Keratinocyte (primary cell): ENCODE measurements around the gene P3R3URF. TPM values are rescaled to one million over a fixed set of nuclear protein-coding genes. Genes with fewer than 3 reads are reported as not detected.

Experiments
- DNase-seq: peaks from one replicate; pipeline ENCODE4 v3.0.0-alpha.2; 2011; ENCODE audit warnings: low read depth, missing footprints, low spot score
- FAIRE-seq: peaks from 2 replicates; lab custom pipeline; 2011; peaks lifted over from hg19 to GRCh38; lab: Jason Lieb, UNC
- H2AFZ ChIP-seq: 2 replicates; pipeline ENCODE4 v1.6.0; 2012; ENCODE audit warnings: low read length, control low read depth, inconsistent platforms; ENCODE audit not compliant: control insufficient read depth
- H3K27ac ChIP-seq: 2 replicates; pipeline ENCODE4 v1.5.1; 2011; ENCODE audit warnings: low read length; ENCODE audit not compliant: control insufficient read depth, insufficient read depth
- H3K27me3 ChIP-seq: 3 replicates; pipeline ENCODE4 v1.6.0; 2011; ENCODE audit warnings: low read length; ENCODE audit not compliant: control insufficient read depth, insufficient read depth; ENCODE audit errors: extremely low read depth
- H3K36me3 ChIP-seq, 2 experiments: 2 replicates in 1 of 2; 3 replicates in 1 of 2; pipeline ENCODE4 v1.5.1; 2011; ENCODE audit warnings: low read length in 2 of 2, mild to moderate bottlenecking in 1 of 2; ENCODE audit not compliant: control insufficient read depth in 2 of 2, insufficient read depth in 2 of 2; ENCODE audit errors: extremely low read depth in 1 of 2
- H3K4me1 ChIP-seq: 3 replicates; pipeline ENCODE4 v1.5.1; 2011; ENCODE audit warnings: low read length; ENCODE audit not compliant: control insufficient read depth, insufficient read depth; ENCODE audit errors: extremely low read depth
- H3K4me2 ChIP-seq: 3 replicates; pipeline ENCODE4 v1.6.0; 2011; ENCODE audit warnings: low read depth, low read length; ENCODE audit not compliant: control insufficient read depth, insufficient read depth; ENCODE audit errors: extremely low read depth
- H3K4me3 ChIP-seq, 3 experiments: fragments of 200-600 bp in 1 of 3; sonication (generic) in 1 of 3; 2 replicates in 2 of 3; 3 replicates in 1 of 3; pipeline ENCODE4 v1.5.1; 2011 to 2016; ENCODE audit warnings: low read length in 3 of 3, mild to moderate bottlenecking in 3 of 3, control low read depth in 2 of 3, inconsistent platforms in 1 of 3, low read depth in 1 of 3, mixed read lengths in 1 of 3, mixed run types in 1 of 3, moderate library complexity in 1 of 3; ENCODE audit not compliant: control insufficient read depth in 2 of 3, insufficient read depth in 2 of 3; ENCODE audit errors: extremely low read depth in 1 of 3
- H3K79me2 ChIP-seq: 2 replicates; pipeline ENCODE4 v1.6.0; 2012; ENCODE audit warnings: low read length; ENCODE audit not compliant: control insufficient read depth, insufficient read depth
- H3K9ac ChIP-seq: 3 replicates; pipeline ENCODE4 v1.6.0; 2011; ENCODE audit warnings: low read length; ENCODE audit not compliant: control insufficient read depth, insufficient read depth; ENCODE audit errors: extremely low read depth
- H3K9me1 ChIP-seq: 3 replicates; pipeline ENCODE4 v1.6.0; 2011; ENCODE audit warnings: low read length; ENCODE audit not compliant: control insufficient read depth, insufficient read depth; ENCODE audit errors: extremely low read depth
- H3K9me3 ChIP-seq: 2 replicates; pipeline ENCODE4 v1.5.1; 2012; ENCODE audit warnings: low read depth, low read length; ENCODE audit not compliant: control insufficient read depth
- H4K20me1 ChIP-seq: 3 replicates; pipeline ENCODE4 v1.6.0; 2011; ENCODE audit warnings: low read length; ENCODE audit not compliant: control insufficient read depth, insufficient read depth; ENCODE audit errors: extremely low read depth
- EZH2 ChIP-seq: IDR thresholded peaks from one replicate; pipeline ENCODE4 v1.6.1; 2012; ENCODE audit warnings: inconsistent platforms, mild to moderate bottlenecking, low read length, moderate library complexity
- dilution Hi-C: fragments of 300-500 bp; cut with MboI; formaldehyde crosslinking; loops from one replicate; pipeline ENCODE4 v1.7.0; 2020; ENCODE audit warnings: low sequenced_read_pairs; ENCODE audit not compliant: extremely low pct_ligation_motif_present
- polyA plus RNA-seq, 5 experiments: library from polyadenylated mRNA; depleted of rRNA in 3 of 5; stranded (reverse) in 3 of 5; stranded (forward) in 1 of 5; unstranded in 1 of 5; fragments of >200 nt; gene quantifications; 1 replicate in 1 of 5; 2 replicates in 3 of 5; 3 replicates in 1 of 5; pipeline versions ENCODE4 v1.2.1 to v1.2.3, GENCODE V29; 2011 to 2012; ENCODE audit warnings: missing spikeins in 2 of 5, low read depth in 1 of 5, low replicate concordance in 1 of 5
- TF ChIP-seq, protein P1 (sequence below), 3 experiments: IDR thresholded peaks in 1 of 3; conservative IDR thresholded peaks in 1 of 3; optimal IDR thresholded peaks in 1 of 3; 2 replicates in 2 of 3; 3 replicates in 1 of 3; pipeline versions ENCODE3 to v1.5.1; 2011; ENCODE audit warnings: low read length in 3 of 3, mild to moderate bottlenecking in 3 of 3, moderate library complexity in 2 of 3, control low read depth in 1 of 3, inconsistent platforms in 1 of 3; ENCODE audit not compliant: insufficient read depth in 2 of 3; ENCODE audit errors: extremely low read depth in 1 of 3

Gene P3R3URF
- polyA plus RNA-seq, 1 donor (not counting 4 experiments of a cell fraction or from before 2014, with no cell fraction given): not detected

DNA sequence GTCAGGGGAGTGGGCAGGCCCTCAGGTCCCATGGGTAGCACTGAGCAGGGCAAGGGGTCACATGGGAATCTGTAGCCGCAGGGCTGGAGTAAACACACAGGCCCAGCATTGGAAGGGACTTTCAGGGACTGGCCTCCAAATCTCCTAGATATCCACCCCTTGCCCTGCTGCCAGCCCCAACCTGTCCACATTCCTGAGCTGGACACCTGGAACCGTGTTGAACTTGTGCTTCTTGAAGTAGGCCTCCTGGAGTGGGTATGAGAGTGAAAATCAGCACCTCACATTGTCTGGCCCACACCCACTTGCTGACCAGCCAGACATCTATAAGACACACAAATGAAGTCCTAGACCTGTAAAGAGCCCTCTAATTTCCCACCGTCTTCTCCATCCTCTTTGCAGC, 14.3 kb upstream of the P3R3URF start:
- DNase-seq (no peak), FAIRE-seq (peak; percentile 67)
- no peak overlapping the region for H2AFZ ChIP-seq
- no peak overlapping the region for H3K4me2 ChIP-seq
- H3K4me1 ChIP-seq: peaks cover 28% of the 10 kb centered on the region
- no peaks in the 10 kb centered on the region for H3K9me3 ChIP-seq
- TF ChIP-seq, protein P1, sequence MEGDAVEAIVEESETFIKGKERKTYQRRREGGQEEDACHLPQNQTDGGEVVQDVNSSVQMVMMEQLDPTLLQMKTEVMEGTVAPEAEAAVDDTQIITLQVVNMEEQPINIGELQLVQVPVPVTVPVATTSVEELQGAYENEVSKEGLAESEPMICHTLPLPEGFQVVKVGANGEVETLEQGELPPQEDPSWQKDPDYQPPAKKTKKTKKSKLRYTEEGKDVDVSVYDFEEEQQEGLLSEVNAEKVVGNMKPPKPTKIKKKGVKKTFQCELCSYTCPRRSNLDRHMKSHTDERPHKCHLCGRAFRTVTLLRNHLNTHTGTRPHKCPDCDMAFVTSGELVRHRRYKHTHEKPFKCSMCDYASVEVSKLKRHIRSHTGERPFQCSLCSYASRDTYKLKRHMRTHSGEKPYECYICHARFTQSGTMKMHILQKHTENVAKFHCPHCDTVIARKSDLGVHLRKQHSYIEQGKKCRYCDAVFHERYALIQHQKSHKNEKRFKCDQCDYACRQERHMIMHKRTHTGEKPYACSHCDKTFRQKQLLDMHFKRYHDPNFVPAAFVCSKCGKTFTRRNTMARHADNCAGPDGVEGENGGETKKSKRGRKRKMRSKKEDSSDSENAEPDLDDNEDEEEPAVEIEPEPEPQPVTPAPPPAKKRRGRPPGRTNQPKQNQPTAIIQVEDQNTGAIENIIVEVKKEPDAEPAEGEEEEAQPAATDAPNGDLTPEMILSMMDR (optimal IDR thresholded peaks at IDR 0.05 in 1 of 3, IDR thresholded peaks at IDR 0.05 in 1 of 3, conservative IDR thresholded peaks at IDR 0.05 in 1 of 3; ENCODE audit: extremely low read depth in 1 of 3, insufficient read depth in 2 of 3, low read length in 3 of 3): no peak
- no peak for TF ChIP-seq EZH2
- peaks cover 4% of the 10 kb centered on the region for H3K9me1 ChIP-seq
- dilution Hi-C loops: loop anchor here (25.0 kb wide), 1 partner anchor 153 kb away; no protein-coding TSS in a partner anchor
- H3K27me3 ChIP-seq: no peaks in the 10 kb centered on the region
- no peak overlapping the region for H3K27ac ChIP-seq
- no peaks in the 10 kb centered on the region for H4K20me1 ChIP-seq
- H3K36me3 ChIP-seq: peaks cover 27 to 42% of the 10 kb centered on the region in 2 experiments
- H3K4me3 ChIP-seq: no peak overlapping the region
- H3K79me2 ChIP-seq: no peaks in the 10 kb centered on the region
- no peak overlapping the region for H3K9ac ChIP-seq

DNA sequence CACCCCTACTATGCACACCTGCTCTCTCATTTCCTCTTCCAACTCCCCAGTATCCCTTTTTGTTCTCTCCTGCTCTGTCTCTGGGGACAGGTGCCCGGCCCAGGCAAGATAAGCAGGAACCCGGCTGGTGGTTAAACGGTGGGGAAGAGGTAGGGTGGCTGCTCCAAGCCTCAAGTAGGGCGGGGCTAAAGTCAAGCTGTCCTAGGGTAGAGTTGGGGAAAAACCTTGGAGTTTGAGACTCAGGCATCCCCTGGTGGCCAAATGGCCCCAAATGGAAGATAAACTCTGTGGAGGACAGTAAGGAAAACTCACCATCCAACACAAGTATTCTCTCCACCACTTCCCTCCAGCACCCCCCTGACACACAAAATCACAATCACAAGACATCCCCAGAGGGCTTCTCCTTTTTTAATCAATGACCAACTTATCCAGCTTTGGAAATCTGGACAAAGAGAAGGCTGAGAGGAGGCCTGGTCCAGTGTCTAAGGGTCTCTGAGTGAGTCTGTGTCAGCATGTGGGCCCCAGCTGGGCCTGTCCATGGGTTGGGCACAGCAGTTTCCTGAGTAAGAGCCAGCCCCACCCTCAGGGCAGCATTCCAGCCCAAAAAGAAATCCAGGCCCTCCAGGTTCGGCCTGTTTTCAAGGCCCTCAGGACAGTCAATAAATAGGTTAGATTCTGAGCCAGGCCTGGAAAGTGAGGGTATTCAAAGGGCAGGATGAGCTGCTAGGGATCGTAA, 12.2 kb upstream of the P3R3URF start:
- peaks cover 49% of the 10 kb centered on the region for H3K4me1 ChIP-seq
- no peaks in the 10 kb centered on the region for H4K20me1 ChIP-seq
- DNase-seq (no peak), FAIRE-seq (peak; percentile 48)
- H3K36me3 ChIP-seq: peaks cover 36 to 41% of the 10 kb centered on the region in 2 experiments
- peak overlapping the region; percentile 42 for H3K4me2 ChIP-seq
- TF ChIP-seq, protein P1 (optimal IDR thresholded peaks at IDR 0.05 in 1 of 3, IDR thresholded peaks at IDR 0.05 in 1 of 3, conservative IDR thresholded peaks at IDR 0.05 in 1 of 3; ENCODE audit: extremely low read depth in 1 of 3, insufficient read depth in 2 of 3, low read length in 3 of 3): peak; percentile 27 to 35 (median 29)
- TF ChIP-seq EZH2: no peak
- dilution Hi-C loops: loop anchor here (25.0 kb wide), 1 partner anchor 151 kb away; no protein-coding TSS in a partner anchor
- H3K4me3 ChIP-seq: no peak overlapping the region
- peaks cover 8% of the 10 kb centered on the region for H3K9me1 ChIP-seq
- peak overlapping the region; percentile 43 for H3K9ac ChIP-seq
- H2AFZ ChIP-seq: no peak overlapping the region
- peak overlapping the region; percentile 58 for H3K27ac ChIP-seq
- no peaks in the 10 kb centered on the region for H3K27me3 ChIP-seq
- H3K79me2 ChIP-seq: peaks cover 6% of the 10 kb centered on the region
- no peaks in the 10 kb centered on the region for H3K9me3 ChIP-seq
